Measurements from ENCODE around the gene ST6GAL1.

GRCh38 chr3:187015903-187016638, 85.7 kb downstream of the ST6GAL1 start:
- TF ChIP-seq RAD21 (IDR thresholded peaks at IDR 0.05; ENCODE audit: low read depth) = no peak
- no peak for TF ChIP-seq POLR2AphosphoS5 (IDR thresholded peaks at IDR 0.05; ENCODE audit: low read depth, low read length)
- no peak for TF ChIP-seq CTCF (IDR thresholded peaks at IDR 0.05 in 2 of 3, conservative IDR thresholded peaks at IDR 0.05 in 1 of 3; ENCODE audit: borderline replicate concordance in 1 of 3, insufficient read depth in 1 of 3, low read depth in 2 of 3, low read length in 2 of 3)
- TF ChIP-seq EZH2phosphoT487 (IDR thresholded peaks at IDR 0.05; ENCODE audit: borderline replicate concordance) = no peak

Measured in HCT116 (cell line).